NT2/D1 (cell line): ENCODE results near the gene TRABD2B.

ENCODE experiments used
- SUZ12 ChIP-seq: IDR thresholded peaks from 2 replicates; pipeline ENCODE4 v1.6.1; 2011; ENCODE audit not compliant: insufficient read length, insufficient read depth; ENCODE audit errors: extremely low read depth
- YY1 ChIP-seq: IDR thresholded peaks from 2 replicates; pipeline ENCODE4 v1.6.1; 2011; ENCODE audit not compliant: insufficient read length, insufficient read depth
- ZNF274 ChIP-seq: IDR thresholded peaks from 2 replicates; pipeline ENCODE4 v1.6.1; 2011; ENCODE audit warnings: mild to moderate bottlenecking, low read depth, low read length

DNA sequence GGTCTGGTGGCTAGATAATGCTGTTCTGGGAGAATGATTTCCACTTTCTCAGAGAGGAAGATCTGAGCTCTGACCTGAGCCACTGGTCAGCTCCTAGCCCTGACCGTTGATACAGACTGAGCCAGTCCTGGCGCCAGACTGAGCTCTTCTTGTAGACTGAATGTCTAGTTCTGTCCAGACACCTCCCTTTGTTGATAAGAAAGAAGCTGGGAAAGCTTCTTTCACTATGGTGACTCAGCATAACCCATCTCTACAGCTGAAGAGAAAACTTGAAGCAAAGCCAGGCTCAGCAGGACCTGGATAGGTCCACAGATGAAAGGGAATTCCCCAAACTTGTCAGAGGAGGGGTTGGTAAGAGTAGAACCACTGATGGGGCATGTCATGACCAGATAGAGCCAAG lies 9.9 kb upstream of the TRABD2B start:
- no peak for TF ChIP-seq ZNF274
- no peak for TF ChIP-seq YY1
- TF ChIP-seq SUZ12: no peak
